A549 (cell line): Measurements from ENCODE around the gene WBP11. TPM values are rescaled to one million over a fixed set of nuclear protein-coding genes. Genes with fewer than 3 reads are reported as not detected.

ENCODE experiments used
- ATAC-seq, 2 experiments: fragments of 200-7000 bp in 1 of 2; fragments of >200 bp in 1 of 2; cut with Nextera tagmentation in 1 of 2; cut with Tn5 transposase in 1 of 2; 3 replicates each; pipeline versions ENCODE4 v1.8.0 to v1.9.1; 2018 to 2020; ENCODE audit warnings: mild to moderate bottlenecking in 1 of 2, moderate library complexity in 1 of 2
- CTCF ChIA-PET: fragments of 300-600 bp; sonication (Branson Sonifier 250); formaldehyde crosslinking; extraction: SDS; loops from one replicate; lab custom pipeline; 2021; ENCODE audit warnings: antibody characterized with exemption, inconsistent platforms; lab: Yijun Ruan, JAX
- POLR2A ChIA-PET: fragments of 350-600 bp; formaldehyde crosslinking; extraction: SDS; loops from one replicate; lab custom pipeline; 2021; ENCODE audit warnings: antibody characterized with exemption, inconsistent platforms; lab: Yijun Ruan, JAX
- DNase-seq, 2 experiments: peaks; one replicate each; pipeline versions ENCODE4 v3.0.0 to v3.0.0-alpha.2; 2011 to 2016; ENCODE audit warnings: low read depth in 1 of 2, low spot score in 1 of 2
- FAIRE-seq: peaks from 2 replicates; lab custom pipeline; 2011; peaks lifted over from hg19 to GRCh38; lab: Jason Lieb, UNC
- H3K27ac ChIP-seq, 2 experiments: fragments of >200 bp; sonication (Bioruptor Twin); formaldehyde crosslinking; 3 replicates each; pipeline ENCODE4 v1.5.1; 2016 to 2017
- H3K4me1 ChIP-seq: fragments of >200 bp; sonication (Bioruptor Twin); formaldehyde crosslinking; 3 replicates; pipeline ENCODE4 v1.6.1; 2016
- H3K4me2 ChIP-seq: fragments of >200 bp; sonication (Bioruptor Twin); formaldehyde crosslinking; 3 replicates; pipeline ENCODE4 v1.6.1; 2016
- H3K4me3 ChIP-seq: fragments of >200 bp; sonication (Bioruptor Twin); formaldehyde crosslinking; 3 replicates; pipeline ENCODE4 v1.5.1; 2016
- H3K9me3 ChIP-seq: fragments of >200 bp; sonication (Bioruptor Twin); formaldehyde crosslinking; 3 replicates; pipeline ENCODE4 v1.6.1; 2016
- ATOH8 ChIP-seq: fragments of 250-450 bp; sonication (Bioruptor Pico); IDR thresholded peaks from 2 replicates; pipeline ENCODE4 v1.5.0; 2020; ENCODE audit warnings: low read depth, mild to moderate bottlenecking, moderate library complexity
- BHLHE40 ChIP-seq: IDR thresholded peaks from 2 replicates; pipeline ENCODE4 v1.6.1; 2012; ENCODE audit warnings: low read depth, low read length, inconsistent platforms
- CBX8 ChIP-seq: fragments of 200-600 bp; sonication (generic); IDR thresholded peaks from 2 replicates; pipeline ENCODE4 v1.6.1; 2016
- CHD4 ChIP-seq: fragments of 200-600 bp; sonication (generic); IDR thresholded peaks from 2 replicates; pipeline ENCODE4 v1.6.1; 2016; ENCODE audit warnings: antibody characterized with exemption, mild to moderate bottlenecking, borderline replicate concordance
- CTCF ChIP-seq: fragments of >200 bp; sonication (Bioruptor Twin); formaldehyde crosslinking; IDR thresholded peaks from 3 replicates; pipeline ENCODE4 v1.5.1; 2016
- E2F6 ChIP-seq: IDR thresholded peaks from 2 replicates; pipeline ENCODE4 v1.6.1; 2012; ENCODE audit warnings: low read depth, borderline replicate concordance
- EHF ChIP-seq: fragments of 250-450 bp; sonication (Bioruptor Pico); IDR thresholded peaks from 2 replicates; pipeline ENCODE4 v1.5.0; 2020; ENCODE audit warnings: mild to moderate bottlenecking
- EHMT2 ChIP-seq: fragments of 200-600 bp; sonication (generic); IDR thresholded peaks from 2 replicates; pipeline ENCODE4 v1.6.1; 2016; ENCODE audit warnings: antibody characterized with exemption, low read depth, mild to moderate bottlenecking, moderate library complexity
- FOSB ChIP-seq: fragments of 250-450 bp; sonication (Bioruptor Pico); IDR thresholded peaks from 2 replicates; pipeline ENCODE4 v1.5.0; 2020; ENCODE audit warnings: mild to moderate bottlenecking, moderate library complexity
- FOXS1 ChIP-seq: fragments of 250-450 bp; sonication (Bioruptor Pico); IDR thresholded peaks from 2 replicates; pipeline ENCODE4 v1.5.0; 2020; ENCODE audit warnings: mild to moderate bottlenecking, moderate library complexity
- HMGXB4 ChIP-seq: fragments of 250-450 bp; sonication (Bioruptor Pico); IDR thresholded peaks from 2 replicates; pipeline ENCODE4 v1.5.0; 2021; ENCODE audit warnings: mild to moderate bottlenecking, moderate library complexity, borderline replicate concordance
- HOXB13 ChIP-seq: fragments of 250-450 bp; sonication (Bioruptor Pico); IDR thresholded peaks from 2 replicates; pipeline ENCODE4 v1.5.0; 2020; ENCODE audit warnings: low read depth, mild to moderate bottlenecking, moderate library complexity
- JUN ChIP-seq, 2 experiments: fragments of >200 bp; sonication (Bioruptor Twin); formaldehyde crosslinking; IDR thresholded peaks; 2 replicates in 1 of 2; 3 replicates in 1 of 2; pipeline ENCODE4 v1.6.1; 2016 to 2017
- KDM1A ChIP-seq: fragments of 200-600 bp; sonication (generic); IDR thresholded peaks from 2 replicates; pipeline ENCODE4 v1.6.1; 2016; ENCODE audit warnings: low read depth, mild to moderate bottlenecking
- MAFK ChIP-seq: fragments of 450-650 bp; IDR thresholded peaks from 2 replicates; pipeline ENCODE4 v1.6.1; 2014; ENCODE audit not compliant: partially characterized antibody
- MAX ChIP-seq: IDR thresholded peaks from 2 replicates; pipeline ENCODE4 v1.6.1; 2012
- MAZ ChIP-seq: fragments of 150-350 bp; IDR thresholded peaks from 2 replicates; pipeline ENCODE4 v1.6.1; 2014; ENCODE audit warnings: antibody characterized with exemption, low read depth, low read length, borderline replicate concordance
- NR3C1 ChIP-seq: fragments of >200 bp; sonication (Bioruptor Twin); formaldehyde crosslinking; IDR thresholded peaks from 3 replicates; pipeline ENCODE4 v1.6.1; 2017
- PBX3 ChIP-seq: IDR thresholded peaks from 2 replicates; pipeline ENCODE4 v1.6.1; 2012
- PHF8 ChIP-seq: fragments of 200-600 bp; sonication (generic); IDR thresholded peaks from 2 replicates; pipeline ENCODE4 v1.6.1; 2016; ENCODE audit warnings: low read depth, mild to moderate bottlenecking, antibody characterized with exemption, moderate library complexity, borderline replicate concordance
- RARB ChIP-seq: fragments of 250-450 bp; sonication (Bioruptor Pico); IDR thresholded peaks from 2 replicates; pipeline ENCODE4 v1.8.0; 2021; ENCODE audit warnings: mild to moderate bottlenecking, moderate library complexity
- RFX5 ChIP-seq: fragments of 450-650 bp; IDR thresholded peaks from 2 replicates; pipeline ENCODE4 v1.7.1; 2014; ENCODE audit warnings: antibody characterized with exemption, mild to moderate bottlenecking, moderate library complexity
- RNF2 ChIP-seq: fragments of 200-600 bp; sonication (generic); IDR thresholded peaks from 2 replicates; pipeline ENCODE4 v1.6.1; 2016; ENCODE audit warnings: low read depth, mild to moderate bottlenecking, antibody characterized with exemption, moderate library complexity, borderline replicate concordance
- SMC3 ChIP-seq: fragments of >200 bp; sonication (Bioruptor Twin); formaldehyde crosslinking; IDR thresholded peaks from 3 replicates; pipeline ENCODE4 v1.6.1; 2018; ENCODE audit warnings: inconsistent platforms
- SREBF2 ChIP-seq: fragments of 450-650 bp; IDR thresholded peaks from 2 replicates; pipeline ENCODE4 v1.6.1; 2014; ENCODE audit warnings: mild to moderate bottlenecking, moderate library complexity
- ZC3H11A ChIP-seq: fragments of 450-650 bp; IDR thresholded peaks from 2 replicates; pipeline ENCODE4 v1.6.1; 2014; ENCODE audit warnings: antibody characterized with exemption, mild to moderate bottlenecking
- ZSCAN20 ChIP-seq: fragments of 250-450 bp; sonication (Bioruptor Pico); IDR thresholded peaks from 2 replicates; pipeline ENCODE4 v1.8.0; 2022; ENCODE audit warnings: mild to moderate bottlenecking, moderate library complexity
- WGBS: methylation state at CpG from one replicate; pipeline ENCODE4 v1.1.6; 2017; ENCODE audit errors: missing lambda C conversion rate; 5-methylcytosine and 5-hydroxymethylcytosine counted together
- polyA plus RNA-seq, 4 experiments: library from polyadenylated mRNA; depleted of rRNA in 3 of 4; stranded (reverse); fragments of >200 nt; fragmentation: RNase III in 1 of 4; extraction: RNeasy Plus Mini Kit Qiagen cat#74134 plus additional on column Dnase treatment in 1 of 4; gene quantifications; 2 replicates in 3 of 4; 3 replicates in 1 of 4; pipeline ENCODE4 v1.2.3, GENCODE V29; 2011 to 2017

Gene WBP11
- polyA plus RNA-seq, 2 of the 4 experiments (the other 2 are of a cell fraction), result 45.7 to 50.3 TPM

GRCh38 chr12:14802247-14802646, 1.0 kb downstream of the WBP11 start:
- Histone ChIP-seq H3K4me3 (peak overlapping the region; percentile 91), H3K4me2 (peak overlapping the region; percentile 83), H3K4me1 (peaks cover 25% of the 10 kb centered on the region), H3K9me3 (no peaks in the 10 kb centered on the region), H3K27ac (peak overlapping the region; percentile 89 to 95)
- POLR2A ChIA-PET, result interaction anchor here (1.8 to 4.0 kb wide), 4 partner anchors 26 to 35 kb away, joined by 7 to 68 read pairs (median 26); a partner anchor contains a TSS
- ATAC-seq (no peak), FAIRE-seq (no peak), DNase-seq (no peak)
- 64% methylated on average over 4 of the region's 4 CpGs for WGBS
- CTCF ChIA-PET, result interaction anchor here (0.7 to 2.1 kb wide), 7 partner anchors 9 to 419 kb away, joined by 3 to 14 read pairs (median 4); partner anchors contain the start of gene RERG
- TF ChIP-seq HMGXB4 (no peak), RFX5 (no peak), ZSCAN20 (no peak), RARB (CRISPR knock-in tag) (no peak), MAX (no peak), PBX3 (no peak), HOXB13 (no peak), NR3C1 (no peak), CBX8 (no peak), JUN (IDR thresholded peaks at IDR 0.05) (no peak), ZC3H11A (no peak), FOSB (no peak), KDM1A (no peak), RNF2 (no peak), EHF (no peak)

- TF ChIP-seq CHD4 (no peak), MAFK (peak; percentile 92)
- TF ChIP-seq, all 56 proteins: peak for 1
- Histone ChIP-seq H3K9me3 (no peaks in the 10 kb centered on the region), H3K4me1 (no peaks in the 10 kb centered on the region), H3K4me3 (no peak overlapping the region), H3K4me2 (no peak overlapping the region), H3K27ac (no peak overlapping the region)
- WGBS, result 79% methylated on average over 4 of the region's 4 CpGs
- ATAC-seq, result no peak
- ChIA-PET CTCF (interaction anchor here (1.0 to 1.7 kb wide), 2 partner anchors 11 to 19 kb away, joined by 4 read pairs; no protein-coding TSS in a partner anchor), POLR2A (interaction anchor here (0.9 to 1.4 kb wide), 2 partner anchors 21 to 24 kb away, joined by 3 to 4 read pairs; a partner anchor contains a TSS)
- no peak for DNase-seq
- FAIRE-seq, result no peak
These were observed 8.2 kb downstream of the WBP11 start for GRCh38 chr12:14795028-14795448.

- FAIRE-seq (no peak), ATAC-seq (no peak), DNase-seq (no peak)
- ChIA-PET POLR2A (no interaction called here), CTCF (interaction anchor here (1.0 to 1.9 kb wide), 3 partner anchors 12 to 210 kb away, joined by 3 to 4 read pairs (median 4); no protein-coding TSS in a partner anchor)
- no peaks in the 10 kb centered on the region for H3K9me3 ChIP-seq
- no peak overlapping the region for H3K4me3 ChIP-seq
- WGBS, result 91% methylated on average over 3 of the region's 3 CpGs
- no peak overlapping the region for H3K4me2 ChIP-seq
- no peaks in the 10 kb centered on the region for H3K4me1 ChIP-seq
- no peak overlapping the region for H3K27ac ChIP-seq
- TF ChIP-seq CTCF (no peak), RFX5 (no peak), SREBF2 (no peak), HMGXB4 (no peak), ATOH8 (CRISPR knock-in tag) (no peak), CHD4 (no peak), BHLHE40 (no peak), E2F6 (no peak), PHF8 (no peak), MAZ (no peak), EHMT2 (no peak), FOXS1 (CRISPR knock-in tag) (no peak), ZSCAN20 (no peak), SMC3 (no peak)
These were observed 17.7 kb downstream of the WBP11 start for GRCh38 chr12:14785568-14785967.
